ENCODE measurements around the gene PPP1R9A.

PPP1R9A gene

GRCh38 chr7:95191795-95192194 lies 284.4 kb downstream of the PPP1R9A start:
- H3K4me3 ChIP-seq (ENCODE audit: low read depth, low read length) = no peak overlapping the region
- ChIA-PET CTCF (no interaction called here), POLR2A (no interaction called here)
- no peak for TF ChIP-seq CTCF (IDR thresholded peaks at IDR 0.05; ENCODE audit: insufficient read depth, low read length, missing control alignments)
- DNase-seq (ENCODE audit: low read depth, low spot score) = no peak

- ChIA-PET POLR2A (no interaction called here), CTCF (interaction anchor here (1.1 to 6.9 kb wide), 3 partner anchors 274 to 749 kb away, joined by 3 to 73 read pairs (median 3); no protein-coding TSS in a partner anchor)
- no peak for DNase-seq (ENCODE audit: low read depth, low spot score)
- H3K4me3 ChIP-seq (ENCODE audit: low read depth, low read length) = no peak overlapping the region
- no peak for TF ChIP-seq CTCF (IDR thresholded peaks at IDR 0.05; ENCODE audit: insufficient read depth, low read length, missing control alignments)
These were observed 291.5 kb downstream of the PPP1R9A start for GRCh38 chr7:95198863-95199262.

GRCh38 chr7:95199779-95200558 lies 292.6 kb downstream of the PPP1R9A start:
- no peak overlapping the region for H3K4me3 ChIP-seq (ENCODE audit: low read depth, low read length)
- TF ChIP-seq CTCF (IDR thresholded peaks at IDR 0.05; ENCODE audit: insufficient read depth, low read length, missing control alignments) = peak; percentile 60
- ChIA-PET CTCF (interaction anchor here (0.6 to 6.9 kb wide), 14 partner anchors 10 to 912 kb away, joined by 3 to 73 read pairs (median 3); no protein-coding TSS in a partner anchor), POLR2A (no interaction called here)
- DNase-seq (ENCODE audit: low read depth, low spot score) = no peak

- H3K4me3 ChIP-seq (ENCODE audit: low read depth, low read length) = no peak overlapping the region
- DNase-seq (ENCODE audit: low read depth, low spot score) = no peak
- no peak for TF ChIP-seq CTCF (IDR thresholded peaks at IDR 0.05; ENCODE audit: insufficient read depth, low read length, missing control alignments)
- POLR2A ChIA-PET = no interaction called here
- CTCF ChIA-PET = interaction anchor here (1.2 to 6.9 kb wide), 5 partner anchors 46 to 764 kb away, joined by 3 to 73 read pairs (median 4); no protein-coding TSS in a partner anchor
These were observed 293.3 kb downstream of the PPP1R9A start for GRCh38 chr7:95200741-95201140.

- ChIA-PET CTCF (interaction anchor here (0.6 to 6.9 kb wide), 4 partner anchors 45 to 752 kb away, joined by 3 to 73 read pairs (median 4); no protein-coding TSS in a partner anchor), POLR2A (no interaction called here)
- TF ChIP-seq CTCF (IDR thresholded peaks at IDR 0.05; ENCODE audit: insufficient read depth, low read length, missing control alignments) = no peak
- no peak for DNase-seq (ENCODE audit: low read depth, low spot score)
- no peak overlapping the region for H3K4me3 ChIP-seq (ENCODE audit: low read depth, low read length)
These were observed 294.3 kb downstream of the PPP1R9A start for GRCh38 chr7:95201727-95202126.

GRCh38 chr7:95204618-95205017 lies 297.2 kb downstream of the PPP1R9A start:
- no peak for DNase-seq (ENCODE audit: low read depth, low spot score)
- ChIA-PET CTCF (no interaction called here), POLR2A (no interaction called here)
- H3K4me3 ChIP-seq (ENCODE audit: low read depth, low read length) = no peak overlapping the region
- no peak for TF ChIP-seq CTCF (IDR thresholded peaks at IDR 0.05; ENCODE audit: insufficient read depth, low read length, missing control alignments)
